Daoy (cell line): ENCODE data around the gene MELTF. TPM values are rescaled to one million over a fixed set of nuclear protein-coding genes. Genes with fewer than 3 reads are reported as not detected.
A peak's percentile ranks its signal among the peaks of the same experiment; 100 is the strongest.

Source experiments
- DNase-seq: peaks from one replicate; pipeline ENCODE4 v3.0.0-alpha.2; 2015; ENCODE audit warnings: low read depth
- total RNA-seq: library from RNA; depleted of rRNA; stranded (reverse); fragments of >200 nt; shearing (Covaris generic); gene quantifications from 2 replicates; pipeline ENCODE4 v1.2.3, GENCODE V29; 2014; rRNA removed

MELTF gene
- total RNA-seq, 1 experiment from 2014 or later: 1.8 TPM

DNA sequence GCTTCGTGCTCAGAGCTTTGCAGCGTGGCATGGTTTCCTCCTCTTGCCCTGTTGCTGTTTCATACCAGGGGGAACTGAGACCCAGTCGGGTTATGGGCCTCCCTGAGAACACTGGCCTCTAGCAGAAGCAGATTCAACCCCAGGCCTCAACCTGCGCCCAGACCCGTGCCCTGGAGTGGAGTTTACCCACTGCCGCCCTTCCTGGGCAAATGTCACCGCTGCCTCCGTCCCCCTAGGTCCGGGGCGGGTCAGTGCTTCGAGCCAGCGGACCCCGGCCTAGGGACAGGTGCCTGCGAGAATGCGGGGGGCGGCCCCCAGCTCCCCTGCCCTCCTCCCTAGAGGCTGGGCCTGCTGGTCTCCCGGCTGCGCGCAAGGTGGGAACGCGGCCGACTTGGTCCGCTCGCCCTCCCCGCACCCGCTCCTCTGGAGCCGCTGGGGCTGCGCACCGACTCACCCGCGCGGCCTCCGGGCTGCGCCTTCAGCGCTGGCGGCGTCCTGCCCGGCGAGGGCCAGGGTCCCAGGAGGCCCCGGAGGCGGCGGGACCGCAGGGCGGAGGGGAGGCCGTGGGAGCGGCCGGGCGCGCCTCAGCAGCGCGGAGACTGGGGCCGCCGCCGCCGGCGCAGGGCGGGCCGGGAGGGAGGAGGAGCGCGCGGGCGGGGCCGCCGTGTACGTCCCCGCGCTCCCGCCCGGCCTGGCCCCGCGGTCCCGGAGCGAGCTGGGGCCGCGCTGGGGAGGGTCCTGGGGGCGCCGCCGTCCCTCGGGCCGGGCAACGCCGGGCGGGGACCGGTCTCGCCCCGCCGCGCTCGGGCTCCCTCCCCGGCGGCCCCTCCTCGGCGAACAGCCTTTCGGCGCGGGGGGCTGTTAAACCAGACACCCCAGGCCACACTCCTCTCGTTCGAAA lies 61.1 kb downstream of the MELTF start, which contains the start of gene PIGZ:
Gene PIGZ (minus strand): TSS at position 601 of the 901 bp plus-strand sequence. CDS start 16,802 bp downstream, outside the sequence.
- peak; percentile 58 for DNase-seq

DNA sequence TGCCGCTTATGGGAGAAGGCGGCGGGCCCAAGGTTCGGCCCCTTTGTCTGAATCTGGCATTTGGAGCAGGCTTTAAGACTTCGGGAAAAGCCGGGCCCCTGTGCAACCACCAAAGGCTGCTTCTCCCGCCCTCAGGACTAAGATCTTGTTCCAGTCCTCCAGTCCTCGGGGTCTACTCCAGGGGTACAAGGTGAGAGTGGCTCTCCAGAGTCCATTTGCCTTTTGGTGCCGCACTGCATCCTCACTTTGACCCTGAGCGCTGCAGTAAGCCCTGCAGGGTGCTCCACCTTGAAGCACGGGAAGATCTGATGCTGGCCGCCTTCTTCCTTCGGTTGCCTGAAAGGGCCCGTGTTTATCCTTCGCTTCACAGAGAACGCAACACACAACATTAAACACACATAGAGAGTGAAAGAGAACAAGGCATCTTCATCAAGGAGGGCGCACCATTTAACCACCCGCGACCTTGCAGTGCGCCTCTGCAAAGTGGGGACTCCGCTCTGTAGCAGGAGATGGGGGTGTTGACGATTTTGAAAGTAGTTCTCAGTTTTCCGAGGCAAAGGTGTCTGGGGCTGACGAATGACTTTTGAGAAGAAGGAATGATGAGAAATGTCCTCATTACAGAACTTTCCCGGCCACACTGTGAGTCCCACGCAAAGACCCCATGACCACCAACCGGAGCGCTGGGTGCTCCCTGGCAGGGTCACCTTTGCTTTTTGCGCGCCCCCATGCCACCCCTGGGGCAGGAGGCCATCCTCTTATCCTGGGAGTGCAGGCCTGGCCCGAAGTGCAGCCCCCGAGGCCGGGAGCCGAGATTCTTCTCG lies 62.0 kb downstream of the MELTF start:
- no peak for DNase-seq

DNA sequence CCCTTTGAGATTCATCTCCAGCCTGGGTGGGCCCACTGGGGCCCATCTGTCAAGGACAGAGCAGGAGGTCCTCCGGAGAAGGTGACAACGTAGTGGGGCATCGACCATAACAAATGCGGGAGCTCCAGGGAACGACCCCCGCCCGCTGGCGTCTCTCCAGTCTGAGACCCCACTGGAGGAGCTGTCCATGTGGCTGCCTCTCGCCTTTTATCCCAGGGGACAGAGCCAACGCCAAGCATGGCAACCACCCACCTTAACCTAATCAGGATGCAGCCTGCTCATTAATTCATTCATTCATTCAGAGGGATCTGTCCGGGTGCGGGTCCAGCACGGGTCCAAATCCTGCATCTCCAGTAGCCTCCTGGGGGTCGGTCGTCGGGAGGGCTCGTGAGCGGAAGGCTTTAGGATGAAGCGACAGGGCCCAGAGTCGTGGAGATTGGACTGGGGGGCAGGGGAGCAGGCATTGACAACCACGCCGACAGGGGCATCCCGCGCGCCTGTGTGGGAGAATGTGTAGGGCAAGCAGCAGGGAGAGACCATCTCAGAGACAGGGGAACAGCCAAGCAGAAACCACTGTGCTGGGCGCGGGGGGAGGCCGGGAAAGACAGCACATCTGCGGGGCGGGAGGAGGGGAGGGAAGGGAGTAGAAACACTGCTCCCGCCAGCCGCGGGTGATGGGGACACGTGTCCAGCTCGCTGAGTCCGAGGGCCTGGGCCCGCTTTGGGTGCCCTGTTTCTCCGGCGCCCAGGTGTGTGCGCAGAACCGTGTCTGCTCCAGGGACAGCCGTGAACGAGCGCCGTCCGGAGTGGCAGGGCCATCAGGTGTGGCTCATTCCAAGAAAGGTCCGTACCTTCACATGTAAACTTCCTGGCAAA lies 62.9 kb downstream of the MELTF start:
- no peak for DNase-seq

- DNase-seq: no peak
These were observed 63.8 kb downstream of the MELTF start for GRCh38 chr3:196965804-196966173.

DNA sequence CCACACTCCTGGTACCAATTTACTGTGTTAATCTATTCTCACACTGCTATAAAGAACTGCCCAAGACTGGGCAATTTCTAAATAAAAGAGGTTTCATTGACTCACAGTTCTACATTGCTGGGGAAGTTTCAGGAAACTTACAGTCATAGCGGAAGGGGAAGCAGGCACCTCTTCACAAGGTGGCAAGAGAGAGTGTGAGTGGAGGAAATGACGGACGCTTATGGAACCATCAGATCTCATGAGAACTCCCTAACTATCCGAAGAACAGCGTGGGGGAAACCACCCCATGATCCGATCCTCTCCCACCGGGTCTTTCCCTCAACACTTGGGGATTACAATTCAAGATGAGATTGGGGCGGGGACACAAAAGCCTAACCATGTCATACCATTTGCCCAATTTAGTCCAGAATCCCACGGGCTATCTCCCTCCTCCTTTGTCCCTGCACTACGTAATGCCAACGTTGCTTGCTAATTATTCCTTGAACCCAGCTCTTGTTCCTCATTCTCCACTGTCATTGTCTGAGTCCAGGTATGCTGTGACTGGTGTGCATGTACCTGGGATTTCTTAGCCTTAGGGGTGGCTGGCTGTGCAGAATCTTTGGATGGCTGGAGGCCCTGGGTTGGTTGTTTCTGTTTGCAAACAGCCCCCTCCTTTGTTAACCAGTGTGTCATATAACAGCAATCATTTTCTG lies 64.4 kb downstream of the MELTF start:
- DNase-seq: no peak

GRCh38 chr3:196963631-196963953 lies 66.0 kb downstream of the MELTF start:
- no peak for DNase-seq

GRCh38 chr3:196962930-196963630 lies 66.5 kb downstream of the MELTF start:
- DNase-seq: no peak

GRCh38 chr3:196962108-196962929 lies 67.3 kb downstream of the MELTF start:
- no peak for DNase-seq

DNA sequence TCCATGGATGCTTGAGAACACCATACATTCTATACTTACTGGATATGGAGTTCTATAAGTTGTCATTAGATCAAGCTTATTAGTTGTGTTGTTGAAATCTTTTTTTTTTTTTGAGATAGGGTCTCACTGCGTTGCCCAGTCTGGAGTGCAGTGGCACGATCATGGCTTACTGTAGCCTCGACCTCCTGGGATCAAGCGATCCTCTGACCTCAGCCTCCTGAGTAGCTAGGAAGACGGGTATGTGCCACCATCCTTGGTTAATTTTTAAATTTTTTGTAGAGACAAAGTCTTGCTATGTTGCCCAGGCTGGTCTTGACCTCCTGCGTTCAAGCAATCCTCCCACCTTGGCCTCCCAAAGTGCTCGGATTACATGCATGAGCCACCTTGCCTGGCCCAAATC lies 74.8 kb downstream of the MELTF start:
- no peak for DNase-seq

Other genes with a start within 250 kb of the MELTF start
- 44.9 and 69.4 TPM in 2 replicates for gene SENP5, start 161.9 kb downstream of the MELTF start, total RNA-seq
- gene NCBP2, start 87.3 kb downstream of the MELTF start, total RNA-seq: 74.7 and 105 TPM in 2 replicates
- gene PIGZ, start 61.0 kb downstream of the MELTF start, total RNA-seq: 0.23 and 0.77 TPM in 2 replicates